Hepatocyte (in vitro differentiated cells): Measurements from ENCODE around the gene ERCC8. TPM values are rescaled to one million over a fixed set of nuclear protein-coding genes. Genes with fewer than 3 reads are reported as not detected.

ENCODE experiments used
- DNase-seq: peaks from one replicate; pipeline ENCODE4 v3.0.0-alpha.2; 2016; ENCODE audit warnings: low spot score
- H2AFZ ChIP-seq: fragments of 200-600 bp; sonication (generic); 2 replicates; pipeline ENCODE4 v1.6.0; 2016; ENCODE audit warnings: antibody characterized with exemption, mild to moderate bottlenecking
- H3K27ac ChIP-seq: fragments of 200-600 bp; sonication (generic); 2 replicates; pipeline ENCODE4 v1.5.1; 2016; ENCODE audit warnings: mild to moderate bottlenecking
- H3K27me3 ChIP-seq: fragments of 200-600 bp; sonication (generic); 2 replicates; pipeline ENCODE4 v1.6.1; 2016
- H3K36me3 ChIP-seq: fragments of 200-600 bp; sonication (generic); replicated peaks from 2 replicates; pipeline ENCODE4 v1.5.1; 2016; ENCODE audit warnings: low read depth; ENCODE audit not compliant: insufficient read depth
- H3K4me1 ChIP-seq: fragments of 200-600 bp; sonication (generic); 2 replicates; pipeline ENCODE4 v1.5.1; 2016; ENCODE audit warnings: mild to moderate bottlenecking, moderate library complexity; ENCODE audit not compliant: insufficient read depth
- H3K4me2 ChIP-seq: fragments of 200-600 bp; sonication (generic); 2 replicates; pipeline ENCODE4 v1.6.0; 2016
- H3K4me3 ChIP-seq: fragments of 200-600 bp; sonication (generic); 2 replicates; pipeline ENCODE4 v1.5.1; 2016; ENCODE audit warnings: mild to moderate bottlenecking
- H3K79me2 ChIP-seq: fragments of 200-600 bp; sonication (generic); 2 replicates; pipeline ENCODE4 v1.6.0; 2017; ENCODE audit warnings: mild to moderate bottlenecking
- H3K9me2 ChIP-seq: fragments of 200-600 bp; sonication (generic); replicated peaks from 2 replicates; pipeline ENCODE4 v1.6.0; 2017; ENCODE audit warnings: mild to moderate bottlenecking; ENCODE audit not compliant: insufficient read depth
- H3K9me3 ChIP-seq: fragments of 200-600 bp; sonication (generic); 2 replicates; pipeline ENCODE4 v1.5.1; 2016; ENCODE audit warnings: low read depth, mild to moderate bottlenecking
- H4K20me1 ChIP-seq: fragments of 200-600 bp; sonication (generic); 2 replicates; pipeline ENCODE4 v1.6.0; 2016; ENCODE audit warnings: mild to moderate bottlenecking; ENCODE audit not compliant: insufficient read depth, poor library complexity, severe bottlenecking
- CTCF ChIP-seq: fragments of 200-600 bp; sonication (generic); IDR thresholded peaks from 2 replicates; pipeline ENCODE4 v1.5.1; 2016; ENCODE audit warnings: antibody characterized with exemption, mild to moderate bottlenecking; ENCODE audit not compliant: poor library complexity
- EZH2 ChIP-seq: fragments of 200-600 bp; sonication (generic); IDR thresholded peaks from 2 replicates; pipeline ENCODE4 v1.6.1; 2016; ENCODE audit warnings: antibody characterized with exemption, mild to moderate bottlenecking, borderline replicate concordance
- EZH2phosphoT487 ChIP-seq: fragments of 200-600 bp; sonication (generic); IDR thresholded peaks from one replicate; pipeline ENCODE4 v1.6.1; 2018; ENCODE audit warnings: antibody characterized with exemption, mild to moderate bottlenecking, low read depth, moderate library complexity; ENCODE audit not compliant: unreplicated experiment, severe bottlenecking
- WGBS: methylation state at CpG from one replicate; pipeline ENCODE4 v1.1.6; 2016; ENCODE audit warnings: low lambda C conversion rate; ENCODE audit errors: missing lambda C conversion rate; 5-methylcytosine and 5-hydroxymethylcytosine counted together
- polyA plus RNA-seq: library from polyadenylated mRNA; unstranded; fragments of >200 nt; fragmentation: Nextera tagmentation; extraction: Ambion mirVana; gene quantifications from 2 replicates; pipeline ENCODE4 v1.2.1, GENCODE V29; 2016
- total RNA-seq: library from RNA; depleted of rRNA; stranded (reverse); fragments of >200 nt; gene quantifications from 2 replicates; pipeline ENCODE4 v1.2.3, GENCODE V29; 2014

Gene ERCC8
- total and polyA plus RNA-seq, 2 experiments from 2014 or later = 6.4 to 16.8 TPM

DNA sequence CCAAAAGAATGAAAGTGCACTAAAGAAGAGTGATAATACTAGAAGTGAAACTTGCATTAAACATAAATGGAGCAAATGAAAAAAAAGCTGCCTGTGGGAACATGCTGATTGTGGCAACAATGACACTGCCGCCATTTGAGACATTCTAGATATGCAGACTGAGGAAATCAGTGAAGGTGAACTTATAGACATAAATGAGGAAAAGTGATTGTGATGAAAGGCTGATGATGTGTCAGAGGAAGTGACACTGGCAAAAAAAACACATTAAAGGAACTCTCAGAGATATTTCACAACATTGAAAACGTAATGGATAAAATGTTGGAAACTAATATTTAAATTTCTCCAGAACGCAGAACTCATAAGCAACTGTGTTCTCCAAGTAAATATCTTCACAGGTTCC, 1.2 kb downstream of the ERCC8 start:
- peaks cover 82% of the 10 kb centered on the region for H3K79me2 ChIP-seq
- H2AFZ ChIP-seq = no peak overlapping the region
- 90% methylated on average over 3 of the region's 3 CpGs for WGBS
- no peak overlapping the region for H3K4me3 ChIP-seq
- no peaks in the 10 kb centered on the region for H3K9me2 ChIP-seq
- H3K27ac ChIP-seq = no peak overlapping the region
- H3K9me3 ChIP-seq = no peaks in the 10 kb centered on the region
- no peaks in the 10 kb centered on the region for H3K27me3 ChIP-seq
- H4K20me1 ChIP-seq = no peaks in the 10 kb centered on the region
- no peak for DNase-seq
- no peaks in the 10 kb centered on the region for H3K36me3 ChIP-seq
- H3K4me2 ChIP-seq = peak overlapping the region; percentile 86
- no peak for TF ChIP-seq CTCF
- no peak for TF ChIP-seq EZH2phosphoT487
- no peak for TF ChIP-seq EZH2
- H3K4me1 ChIP-seq = peaks cover 5% of the 10 kb centered on the region

DNA sequence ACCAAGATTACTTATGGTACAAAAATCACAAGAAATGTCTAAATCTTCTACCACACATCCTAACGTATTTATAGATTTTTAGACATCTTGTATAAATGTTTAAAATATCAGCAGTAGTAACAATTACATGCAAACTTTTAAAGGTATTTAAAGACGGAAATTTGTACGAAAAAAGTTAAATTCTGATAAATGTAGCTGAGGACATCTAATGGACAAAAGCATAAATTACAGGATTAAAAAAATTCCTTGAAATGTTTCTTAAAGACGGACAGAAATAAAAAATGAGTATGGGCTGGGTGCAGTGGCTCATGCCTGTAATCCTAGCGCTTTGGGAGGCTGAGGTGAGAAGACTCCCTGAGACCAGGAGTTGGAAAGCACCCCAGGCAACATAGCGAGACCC, 15.8 kb downstream of the ERCC8 start:
- no peaks in the 10 kb centered on the region for H3K36me3 ChIP-seq
- H3K9me3 ChIP-seq = no peaks in the 10 kb centered on the region
- no peaks in the 10 kb centered on the region for H3K9me2 ChIP-seq
- DNase-seq = no peak
- no peak overlapping the region for H3K4me3 ChIP-seq
- TF ChIP-seq CTCF (peak; percentile 44), EZH2phosphoT487 (no peak), EZH2 (no peak)
- no peaks in the 10 kb centered on the region for H3K4me1 ChIP-seq
- H2AFZ ChIP-seq = no peak overlapping the region
- no peaks in the 10 kb centered on the region for H4K20me1 ChIP-seq
- no peaks in the 10 kb centered on the region for H3K79me2 ChIP-seq
- whole genome bisulfite sequencing = 84% methylated on average over 6 of the region's 6 CpGs
- no peak overlapping the region for H3K27ac ChIP-seq
- H3K4me2 ChIP-seq = no peak overlapping the region
- H3K27me3 ChIP-seq = no peaks in the 10 kb centered on the region

GRCh38 chr5:60927450-60927849, 17.4 kb downstream of the ERCC8 start:
- Histone ChIP-seq H2AFZ (no peak overlapping the region), H3K4me3 (no peak overlapping the region), H3K9me3 (no peaks in the 10 kb centered on the region), H3K4me2 (no peak overlapping the region), H3K27ac (no peak overlapping the region), H3K79me2 (no peaks in the 10 kb centered on the region), H3K9me2 (no peaks in the 10 kb centered on the region), H3K36me3 (no peaks in the 10 kb centered on the region), H3K27me3 (no peaks in the 10 kb centered on the region), H4K20me1 (no peaks in the 10 kb centered on the region), H3K4me1 (no peaks in the 10 kb centered on the region)
- TF ChIP-seq EZH2 (no peak), EZH2phosphoT487 (no peak), CTCF (no peak)
- no peak for DNase-seq

- Histone ChIP-seq H3K36me3 (no peaks in the 10 kb centered on the region), H3K4me2 (no peak overlapping the region), H3K9me3 (no peaks in the 10 kb centered on the region), H3K4me1 (no peaks in the 10 kb centered on the region), H3K79me2 (no peaks in the 10 kb centered on the region), H4K20me1 (no peaks in the 10 kb centered on the region), H3K4me3 (no peak overlapping the region), H3K27me3 (no peaks in the 10 kb centered on the region), H3K27ac (no peak overlapping the region), H3K9me2 (no peaks in the 10 kb centered on the region), H2AFZ (no peak overlapping the region)
- no peak for DNase-seq
- TF ChIP-seq EZH2phosphoT487 = no peak
- TF ChIP-seq CTCF = no peak
- no peak for TF ChIP-seq EZH2
- 96% methylated on average over 2 of the region's 2 CpGs for WGBS
Measured at GRCh38 chr5:60918466-60918865, 26.4 kb downstream of the ERCC8 start.
